ENCODE data around the gene MOV10.
"Not testable (repeated sequence)": the region's sequence is repeated elsewhere in the genome, so short reads cannot be mapped to it uniquely, and the experiment has no call there.

The MOV10 gene

GRCh38 chr1:112714313-112715263 is 40.1 kb downstream of the MOV10 start:
- DNase-seq = no peak

- peak; percentile 51 for DNase-seq
Measured at GRCh38 chr1:112715264-112716053, 41.0 kb downstream of the MOV10 start, which contains the start of gene PPM1J. Gene PPM1J, minus strand, starts transcription at chr1:112715332. Its CDS starts 31 bp downstream, at chr1:112715301.

- DNase-seq = peak; percentile 83
Measured at GRCh38 chr1:112716133-112716720, 41.8 kb downstream of the MOV10 start.

- no peak for DNase-seq
Measured at GRCh38 chr1:112717263-112717873, 42.9 kb downstream of the MOV10 start.

GRCh38 chr1:112718691-112719418 is 44.4 kb downstream of the MOV10 start:
- DNase-seq = peak; percentile 47

GRCh38 chr1:112719706-112720105 is 45.2 kb downstream of the MOV10 start:
- DNase-seq = no peak

- DNase-seq = no peak
Measured at GRCh38 chr1:112720800-112721199, 46.3 kb downstream of the MOV10 start.

GRCh38 chr1:112721294-112721693 is 46.8 kb downstream of the MOV10 start:
- not testable (repeated sequence) for DNase-seq

- no peak for DNase-seq
Measured at GRCh38 chr1:112721966-112722524, 47.6 kb downstream of the MOV10 start.

GRCh38 chr1:112722601-112723510 is 48.4 kb downstream of the MOV10 start:
- no peak for DNase-seq

- DNase-seq = no peak
Measured at GRCh38 chr1:112723511-112723839, 49.0 kb downstream of the MOV10 start.

GRCh38 chr1:112724240-112724639 is 49.8 kb downstream of the MOV10 start:
- DNase-seq = not testable (repeated sequence)

GRCh38 chr1:112727716-112728115 is 53.3 kb downstream of the MOV10 start:
- no peak for DNase-seq

- not testable (repeated sequence) for DNase-seq
Measured at GRCh38 chr1:112728306-112728971, 54.0 kb downstream of the MOV10 start.

GRCh38 chr1:112729011-112729410 is 54.6 kb downstream of the MOV10 start:
- DNase-seq = not testable (repeated sequence)

GRCh38 chr1:112729909-112730308 is 55.5 kb downstream of the MOV10 start:
- no peak for DNase-seq

GRCh38 chr1:112731451-112731850 is 57.0 kb downstream of the MOV10 start:
- no peak for DNase-seq

- no peak for DNase-seq
Measured at GRCh38 chr1:112735752-112736151, 61.3 kb downstream of the MOV10 start.

GRCh38 chr1:112737573-112737972 is 63.1 kb downstream of the MOV10 start:
- DNase-seq = no peak

Measured in NCI-H2107 (cell line).